CD8-positive, alpha-beta memory T cell (primary cell): ENCODE data around the gene USF2. TPM values are rescaled to one million over a fixed set of nuclear protein-coding genes. Genes with fewer than 3 reads are reported as not detected.

Source experiments
- CTCF ChIA-PET: fragments of 350-600 bp; sonication (Branson Sonifier 250); formaldehyde crosslinking; loops from one replicate; lab custom pipeline; 2021; ENCODE audit warnings: antibody characterized with exemption; lab: Charles Lee
- POLR2A ChIA-PET: fragments of 350-600 bp; sonication (Branson Sonifier 250); formaldehyde crosslinking; loops from one replicate; lab custom pipeline; 2021; ENCODE audit warnings: antibody characterized with exemption; lab: Charles Lee
- DNase-seq, 5 donors: peaks; one replicate each; pipeline versions ENCODE4 v3.0.0 to v3.0.0-alpha.2; 2020 to 2022; ENCODE audit warnings: mixed read lengths in 1 of 5
- H3K27ac ChIP-seq: one replicate; pipeline ENCODE4 v1.7.0; 2013; ENCODE audit warnings: low read depth, mild to moderate bottlenecking, low read length, moderate library complexity
- H3K27me3 ChIP-seq: 2 replicates; pipeline ENCODE4 v1.7.0; 2013; ENCODE audit warnings: low read length, mild to moderate bottlenecking; ENCODE audit not compliant: insufficient read depth, poor library complexity, severe bottlenecking
- H3K36me3 ChIP-seq: 2 replicates; pipeline ENCODE4 v1.7.0; 2013; ENCODE audit warnings: mild to moderate bottlenecking, low read length, moderate library complexity; ENCODE audit not compliant: insufficient read depth
- H3K4me1 ChIP-seq: 2 replicates; pipeline ENCODE4 v1.7.0; 2013; ENCODE audit warnings: mild to moderate bottlenecking, low read length, moderate library complexity; ENCODE audit not compliant: insufficient read depth
- H3K4me3 ChIP-seq: 2 replicates; pipeline ENCODE4 v1.7.0; 2013; ENCODE audit warnings: mild to moderate bottlenecking, low read length
- H3K9me3 ChIP-seq: 2 replicates; pipeline ENCODE4 v1.7.0; 2013; ENCODE audit warnings: mild to moderate bottlenecking, low read length
- H3K27ac Mint-ChIP-seq, 8 donors: one replicate each; pipeline ENCODE4 v1.8.0; 2020 to 2021; ENCODE audit warnings: mixed read lengths in 8 of 8, mild to moderate bottlenecking in 6 of 8, inconsistent platforms in 3 of 8, moderate library complexity in 3 of 8
- H3K27me3 Mint-ChIP-seq, 2 donors: one replicate each; pipeline ENCODE4 v1.8.0; 2020 to 2021; ENCODE audit warnings: mixed read lengths in 2 of 2, mild to moderate bottlenecking in 1 of 2, moderate library complexity in 1 of 2
- H3K36me3 Mint-ChIP-seq, 3 donors: one replicate each; pipeline ENCODE4 v1.8.0; 2020 to 2021; ENCODE audit warnings: mixed read lengths in 3 of 3, inconsistent platforms in 1 of 3, mild to moderate bottlenecking in 1 of 3
- H3K4me1 Mint-ChIP-seq, 3 donors: one replicate each; pipeline ENCODE4 v1.8.0; 2020 to 2021; ENCODE audit warnings: mixed read lengths in 3 of 3, inconsistent platforms in 1 of 3, mild to moderate bottlenecking in 1 of 3
- H3K4me3 Mint-ChIP-seq, 7 donors: one replicate each; pipeline ENCODE4 v1.8.0; 2020 to 2021; ENCODE audit warnings: mixed read lengths in 7 of 7, mild to moderate bottlenecking in 6 of 7, moderate library complexity in 4 of 7, inconsistent platforms in 2 of 7
- H3K9me3 Mint-ChIP-seq, 5 donors: one replicate each; pipeline ENCODE4 v1.8.0; 2020 to 2022; ENCODE audit warnings: mixed read lengths in 5 of 5, mild to moderate bottlenecking in 3 of 5, moderate library complexity in 2 of 5, inconsistent platforms in 1 of 5
- polyA plus RNA-seq: library from polyadenylated mRNA; unstranded; fragments of 300-500 nt; fragmentation: Illumina TruSeq; gene quantifications from one replicate; pipeline ENCODE4 v1.2.3, GENCODE V29; 2021
- total RNA-seq, 2 experiments: library from RNA; stranded (reverse); gene quantifications; one replicate each; pipeline ENCODE4 v1.2.3, GENCODE V29; 2021

The USF2 gene
- total and polyA plus RNA-seq, 3 experiments from 2014 or later, result 9.2 to 132 (median 125) TPM

DNA sequence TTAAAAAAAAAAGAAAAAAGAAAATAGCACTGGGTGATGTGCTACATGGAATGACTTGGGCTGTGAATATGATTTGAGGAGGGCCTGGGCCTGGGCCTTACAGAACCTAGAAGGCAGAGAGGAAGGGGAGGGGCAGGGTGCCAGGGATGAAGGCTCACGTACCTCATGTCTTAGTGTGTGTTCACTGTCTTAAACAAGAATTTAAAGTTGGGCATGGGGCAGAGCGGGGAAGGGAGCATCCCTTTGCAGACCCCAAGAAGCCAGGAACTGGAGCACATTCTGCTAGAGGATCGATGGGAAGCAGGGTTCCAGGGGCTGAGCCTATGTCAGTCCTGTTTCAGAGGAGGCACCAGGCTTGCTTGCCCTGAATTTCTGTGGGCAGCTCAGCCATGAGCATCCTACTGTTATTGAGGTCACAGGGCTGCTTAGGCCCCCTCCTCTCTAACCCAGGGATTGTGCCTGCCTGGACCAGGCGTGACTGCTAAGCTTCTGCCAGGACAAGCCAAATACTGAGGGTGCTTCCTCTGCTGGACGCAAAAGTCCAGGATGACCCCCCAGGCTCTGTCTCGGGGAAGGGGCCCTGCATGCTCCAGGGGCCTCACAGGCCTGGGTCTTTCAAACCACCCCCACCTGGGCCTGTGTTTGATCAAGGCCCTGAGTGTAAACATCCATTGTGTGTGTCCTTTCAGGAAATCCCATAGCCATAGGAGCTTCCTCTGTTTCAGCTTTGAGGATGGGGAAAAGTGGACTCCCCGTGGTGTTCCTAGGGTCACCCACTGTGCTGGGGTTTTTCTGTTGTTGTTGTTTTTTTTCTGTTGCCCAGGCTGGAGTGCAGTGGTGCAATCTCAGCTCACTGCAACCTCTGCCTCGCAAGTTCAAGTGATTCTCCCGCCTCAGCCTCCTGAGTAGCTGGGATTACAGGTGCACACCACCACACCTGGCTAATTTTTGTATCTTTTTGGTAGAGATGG, 15.2 kb upstream of the USF2 start:
- Mint-ChIP-seq H3K4me3 (no peak overlapping the region), H3K9me3 (no peaks in the 10 kb centered on the region), H3K27ac (peak overlapping the region in 3 of 8 donors; percentile 20 to 78 (median 52)), H3K36me3 (peaks cover 0 to 65% (median 8%) of the 10 kb centered on the region in 3 donors), H3K27me3 (peaks cover 0 to 3% of the 10 kb centered on the region in 2 donors), H3K4me1 (peaks cover 32 to 65% (median 46%) of the 10 kb centered on the region in 3 donors)
- no peak for DNase-seq
- ChIA-PET CTCF (interaction anchor here (1.4 kb wide), 1 partner anchor 100 kb away, joined by 4 read pairs; the partner anchor contains the start of gene FXYD5), POLR2A (no interaction called here)
- Histone ChIP-seq H3K36me3 (no peaks in the 10 kb centered on the region), H3K9me3 (no peaks in the 10 kb centered on the region), H3K4me3 (no peak overlapping the region), H3K27me3 (no peaks in the 10 kb centered on the region), H3K27ac (no peak overlapping the region), H3K4me1 (peaks cover 17% of the 10 kb centered on the region)

DNA sequence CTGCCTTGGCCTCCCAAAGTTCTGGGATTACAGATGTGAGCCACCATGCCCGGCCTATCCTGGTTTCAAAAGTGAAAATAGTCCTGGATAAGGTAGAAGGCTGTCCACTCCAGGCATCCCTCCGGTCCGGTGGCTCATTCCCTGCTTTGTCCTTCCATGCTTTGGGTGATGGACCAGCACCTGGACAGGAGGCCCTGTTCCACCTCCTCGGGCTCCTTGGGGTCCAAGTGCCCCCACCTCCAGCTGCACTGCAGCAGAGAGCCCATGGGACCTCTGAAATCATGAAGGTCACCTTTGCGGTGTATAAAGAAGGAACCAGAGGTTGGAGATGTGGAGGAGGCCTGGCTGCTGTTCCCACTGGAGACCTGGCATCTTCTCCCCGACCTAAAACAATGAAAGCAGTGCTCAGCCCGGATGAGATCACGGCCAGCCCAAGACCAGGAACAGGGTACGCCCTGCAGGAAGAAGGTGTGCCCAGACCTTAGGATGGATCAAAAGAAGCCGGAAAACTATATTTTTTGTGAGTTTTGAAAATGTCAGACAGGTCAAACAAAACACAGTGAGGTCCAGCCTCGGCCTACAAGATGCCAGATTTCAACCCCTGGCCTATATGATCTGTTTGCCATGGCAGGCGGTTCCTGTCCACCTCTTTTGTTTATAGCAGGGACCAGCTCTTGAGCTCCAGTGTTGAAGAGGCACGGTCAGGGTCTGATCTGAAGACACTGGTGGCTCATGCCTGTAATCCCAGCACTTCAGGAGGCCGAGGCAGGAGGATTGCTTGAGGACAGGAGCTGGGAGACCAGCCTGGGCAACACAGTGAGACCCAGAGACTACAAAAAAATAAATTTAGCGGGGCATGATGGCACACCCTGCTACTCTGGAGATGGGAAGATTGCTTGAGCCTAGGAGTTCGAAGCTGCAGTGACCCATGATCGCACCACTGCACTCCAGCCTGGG, 14.1 kb upstream of the USF2 start:
- Histone ChIP-seq H3K4me1 (peaks cover 11% of the 10 kb centered on the region), H3K27me3 (no peaks in the 10 kb centered on the region), H3K27ac (no peak overlapping the region), H3K9me3 (no peaks in the 10 kb centered on the region), H3K4me3 (no peak overlapping the region), H3K36me3 (no peaks in the 10 kb centered on the region)
- H3K4me3 Mint-ChIP-seq, result no peak overlapping the region
- ChIA-PET POLR2A (interaction anchor here (1.3 kb wide), 1 partner anchor 14 kb away, joined by 3 read pairs; no protein-coding TSS in a partner anchor), CTCF (interaction anchor here (1.0 kb wide), 1 partner anchor 12 kb away, joined by 3 read pairs; no protein-coding TSS in a partner anchor)
- peaks cover 0 to 61% (median 8%) of the 10 kb centered on the region in 3 donors for H3K36me3 Mint-ChIP-seq
- no peaks in the 10 kb centered on the region for H3K27me3 Mint-ChIP-seq
- H3K9me3 Mint-ChIP-seq, result no peaks in the 10 kb centered on the region
- peak overlapping the region in 2 of 8 donors; percentile 12 to 20 for H3K27ac Mint-ChIP-seq
- DNase-seq, result no peak
- peaks cover 24 to 55% (median 37%) of the 10 kb centered on the region in 3 donors for H3K4me1 Mint-ChIP-seq

DNA sequence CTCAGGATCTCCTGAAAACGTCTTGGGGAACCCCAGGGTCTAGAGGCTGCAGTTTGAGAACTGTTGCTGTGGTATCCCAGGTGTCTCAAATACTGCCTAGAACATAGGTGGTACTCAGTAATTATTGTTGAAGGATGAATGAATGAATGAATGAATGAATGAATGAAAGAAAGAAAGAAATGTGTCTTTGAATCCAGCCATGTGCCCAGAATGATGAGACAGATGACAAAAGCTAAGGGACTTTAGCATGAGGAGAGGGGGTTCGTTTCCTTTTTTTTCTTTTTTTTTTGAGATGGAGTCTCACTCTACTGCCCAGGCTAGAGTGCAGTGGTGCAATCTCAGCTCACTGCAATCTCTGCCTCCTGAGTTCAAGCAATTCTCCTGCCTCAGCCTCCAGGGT, 12.2 kb upstream of the USF2 start:
- no peaks in the 10 kb centered on the region for H3K9me3 ChIP-seq
- H3K27ac ChIP-seq, result no peak overlapping the region
- Mint-ChIP-seq H3K27me3 (no peaks in the 10 kb centered on the region), H3K4me3 (peak overlapping the region in 1 of 7 donors; percentile 4), H3K36me3 (peaks cover 0 to 54% (median 5%) of the 10 kb centered on the region in 3 donors), H3K9me3 (no peaks in the 10 kb centered on the region), H3K4me1 (peaks cover 14 to 43% (median 24%) of the 10 kb centered on the region in 3 donors), H3K27ac (peak overlapping the region in 3 of 8 donors; percentile 29 to 87 (median 46))
- POLR2A ChIA-PET, result no interaction called here
- DNase-seq, result no peak
- peaks cover 10% of the 10 kb centered on the region for H3K4me1 ChIP-seq
- no peaks in the 10 kb centered on the region for H3K36me3 ChIP-seq
- H3K4me3 ChIP-seq, result no peak overlapping the region
- no peaks in the 10 kb centered on the region for H3K27me3 ChIP-seq
- CTCF ChIA-PET, result interaction anchor here (2.0 kb wide), 1 partner anchor 186 kb away, joined by 4 read pairs; no protein-coding TSS in a partner anchor

DNA sequence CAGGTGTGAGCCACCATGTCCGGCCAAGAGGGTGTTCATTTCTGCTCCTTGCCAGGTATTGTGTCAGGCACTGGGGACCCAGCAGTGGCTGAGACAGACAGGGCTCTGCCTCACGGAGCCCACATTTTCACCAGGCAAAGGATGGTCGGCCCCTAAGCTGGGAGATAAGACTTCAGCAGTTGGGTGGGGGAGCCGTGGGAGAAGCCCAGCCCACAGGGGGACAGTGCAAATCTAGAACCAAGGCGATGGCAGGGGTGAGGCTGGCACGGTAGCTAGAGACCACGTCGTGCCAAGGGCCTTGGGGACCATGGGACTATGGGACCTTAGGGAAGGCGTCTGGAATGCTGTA, 11.7 kb upstream of the USF2 start:
- H3K9me3 Mint-ChIP-seq, result no peaks in the 10 kb centered on the region
- peak overlapping the region in 3 of 8 donors; percentile 54 to 82 (median 63) for H3K27ac Mint-ChIP-seq
- CTCF ChIA-PET, result interaction anchor here (2.0 kb wide), 1 partner anchor 187 kb away, joined by 4 read pairs; no protein-coding TSS in a partner anchor
- POLR2A ChIA-PET, result no interaction called here
- H3K27me3 ChIP-seq, result no peaks in the 10 kb centered on the region
- H3K36me3 Mint-ChIP-seq, result peaks cover 0 to 52% (median 4%) of the 10 kb centered on the region in 3 donors
- DNase-seq, result no peak
- peaks cover 10% of the 10 kb centered on the region for H3K4me1 ChIP-seq
- no peaks in the 10 kb centered on the region for H3K9me3 ChIP-seq
- H3K4me3 Mint-ChIP-seq, result no peak overlapping the region
- H3K4me3 ChIP-seq, result no peak overlapping the region
- H3K4me1 Mint-ChIP-seq, result peaks cover 14 to 40% (median 21%) of the 10 kb centered on the region in 3 donors
- no peak overlapping the region for H3K27ac ChIP-seq
- no peaks in the 10 kb centered on the region for H3K36me3 ChIP-seq
- H3K27me3 Mint-ChIP-seq, result no peaks in the 10 kb centered on the region

DNA sequence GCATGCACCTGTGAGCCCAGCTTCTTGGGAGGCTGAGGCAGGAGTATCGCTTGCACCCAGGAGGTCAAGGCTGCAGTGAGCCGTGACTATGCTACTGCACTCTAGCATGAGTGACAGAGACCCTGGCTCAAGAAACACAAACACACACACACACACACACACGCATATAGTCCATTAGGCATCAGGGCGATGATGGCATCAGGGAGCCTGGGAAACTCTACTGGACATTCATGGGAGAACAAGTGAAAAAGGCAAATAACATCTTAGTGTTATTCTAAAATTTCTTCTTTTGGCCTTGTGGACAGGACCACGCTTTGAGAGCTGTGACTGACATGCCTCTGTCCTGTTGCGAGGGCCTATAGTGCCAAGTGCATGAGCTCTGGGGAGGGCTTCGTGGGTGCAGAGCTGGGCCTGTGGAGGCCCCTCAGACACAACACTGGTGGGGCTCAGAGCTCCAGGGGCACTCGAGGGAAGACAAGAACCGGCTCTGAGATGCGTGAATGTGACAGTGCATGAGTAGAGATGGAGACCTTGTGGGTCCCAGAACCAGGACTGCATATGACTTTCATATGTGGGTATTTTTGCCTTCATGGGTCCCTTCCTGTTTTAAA, 8.0 kb upstream of the USF2 start:
- ChIA-PET POLR2A (interaction anchor here (0.6 kb wide), 1 partner anchor 115 kb away, joined by 3 read pairs; no protein-coding TSS in a partner anchor), CTCF (no interaction called here)
- Histone ChIP-seq H3K27ac (no peak overlapping the region), H3K9me3 (no peaks in the 10 kb centered on the region), H3K4me3 (no peak overlapping the region), H3K27me3 (no peaks in the 10 kb centered on the region), H3K36me3 (no peaks in the 10 kb centered on the region), H3K4me1 (peaks cover 14% of the 10 kb centered on the region)
- Mint-ChIP-seq H3K9me3 (no peaks in the 10 kb centered on the region), H3K36me3 (peaks cover 0 to 48% (median 3%) of the 10 kb centered on the region in 3 donors), H3K4me1 (peaks cover 21 to 39% (median 30%) of the 10 kb centered on the region in 3 donors), H3K4me3 (no peak overlapping the region), H3K27ac (peak overlapping the region in 5 of 8 donors; percentile 4 to 88 (median 42)), H3K27me3 (no peaks in the 10 kb centered on the region)
- no peak for DNase-seq

DNA sequence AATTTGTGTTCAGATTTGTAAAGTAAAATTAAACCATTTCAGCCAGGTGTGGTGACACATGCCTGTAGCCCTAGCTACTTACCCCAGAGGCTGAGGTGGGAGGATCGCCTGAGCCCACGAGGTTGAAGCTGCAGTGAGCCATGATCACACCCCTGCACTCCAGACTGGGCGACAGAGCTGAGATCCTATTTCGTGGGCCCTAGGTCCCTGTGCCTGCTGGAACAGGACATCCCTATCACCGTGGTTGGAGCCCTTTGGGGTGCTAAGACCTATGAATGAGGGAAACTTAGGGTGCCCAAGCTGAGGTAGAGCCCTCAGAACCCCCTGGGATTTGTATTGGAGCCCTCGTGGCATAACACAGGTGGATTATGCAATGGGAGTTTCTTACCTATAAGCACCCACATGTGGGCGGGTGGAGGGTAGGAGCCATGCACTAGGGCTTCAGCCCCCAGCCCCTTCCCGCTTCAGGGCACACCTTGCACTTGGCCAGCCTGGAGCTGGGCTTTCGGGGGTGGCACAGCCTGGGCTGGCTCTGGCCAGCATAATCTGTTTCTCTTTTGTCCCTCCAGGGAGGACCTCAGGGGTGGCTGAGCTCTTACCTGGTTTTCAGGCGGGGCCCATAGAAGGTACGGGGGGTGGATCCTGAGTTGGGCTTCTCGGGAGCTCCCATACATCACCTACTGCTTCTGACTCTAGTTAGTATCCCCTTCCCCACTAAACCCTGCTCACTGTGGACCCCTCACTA, 7.2 kb upstream of the USF2 start:
- H3K36me3 ChIP-seq, result no peaks in the 10 kb centered on the region
- Mint-ChIP-seq H3K4me1 (peaks cover 26 to 43% (median 35%) of the 10 kb centered on the region in 3 donors), H3K27me3 (no peaks in the 10 kb centered on the region), H3K27ac (peak overlapping the region in 5 of 8 donors; percentile 4 to 69 (median 42)), H3K36me3 (peaks cover 0 to 53% (median under 1%) of the 10 kb centered on the region in 3 donors), H3K4me3 (no peak overlapping the region), H3K9me3 (no peaks in the 10 kb centered on the region)
- H3K4me3 ChIP-seq, result no peak overlapping the region
- H3K27me3 ChIP-seq, result no peaks in the 10 kb centered on the region
- no peaks in the 10 kb centered on the region for H3K9me3 ChIP-seq
- POLR2A ChIA-PET, result interaction anchor here (0.6 kb wide), 1 partner anchor 116 kb away, joined by 3 read pairs; no protein-coding TSS in a partner anchor
- no peak for DNase-seq
- CTCF ChIA-PET, result no interaction called here
- peaks cover 22% of the 10 kb centered on the region for H3K4me1 ChIP-seq
- H3K27ac ChIP-seq, result no peak overlapping the region
